ENCODE results near the gene LCE3B.

- TF ChIP-seq ELK1 (IDR thresholded peaks at IDR 0.05; ENCODE audit: low read depth, low read length): no peak
- no peak for TF ChIP-seq CTCF (IDR thresholded peaks at IDR 0.05 in 2 of 3, conservative IDR thresholded peaks at IDR 0.05 in 1 of 3; ENCODE audit: control insufficient read depth in 2 of 3, extremely low read depth in 1 of 3, insufficient read depth in 1 of 3, low read depth in 3 of 3, low read length in 3 of 3)
Measured at GRCh38 chr1:152656459-152656858, 42.8 kb downstream of the LCE3B start.

All from GM12878 (cell line).